ENCODE results near the gene IQCM. TPM values are rescaled to one million over a fixed set of nuclear protein-coding genes. Genes with fewer than 3 reads are reported as not detected.

IQCM gene
- total and polyA plus RNA-seq, 3 donors from 2014 or later, result 6.5 to 10.7 (median 7.4) TPM

GRCh38 chr4:149825336-149825735, 9.7 kb upstream of the IQCM start:
- Histone ChIP-seq H3K27me3 (no peaks in the 10 kb centered on the region), H3K36me3 (ENCODE audit: low read depth, missing control alignments) (no peaks in the 10 kb centered on the region), H3K9me3 (no peaks in the 10 kb centered on the region), H3K4me3 (no peak overlapping the region), H3K27ac (no peak overlapping the region), H3K4me1 (no peaks in the 10 kb centered on the region)
- DNase-seq, result no peak
- intact Hi-C loops (cut with DNase I; ENCODE audit: low total_unique reads), result no loop called here
- WGBS, 2 donors, result 69 to 71% methylated on average over 2 of the region's 2 CpGs
- no peak for TF ChIP-seq CTCF (IDR thresholded peaks at IDR 0.05)
- TF ChIP-seq POLR2A (IDR thresholded peaks at IDR 0.05), result no peak

- Histone ChIP-seq H3K4me3 (no peak overlapping the region), H3K27ac (no peak overlapping the region), H3K27me3 (no peaks in the 10 kb centered on the region), H3K9me3 (no peaks in the 10 kb centered on the region), H3K4me1 (no peaks in the 10 kb centered on the region), H3K36me3 (ENCODE audit: low read depth, missing control alignments) (no peaks in the 10 kb centered on the region)
- WGBS, 2 donors, result 71 to 74% methylated on average over 4 of the region's 4 CpGs
- DNase-seq, result no peak
- intact Hi-C loops (cut with DNase I; ENCODE audit: low total_unique reads), result no loop called here
- TF ChIP-seq CTCF (IDR thresholded peaks at IDR 0.05) (no peak), POLR2A (IDR thresholded peaks at IDR 0.05) (no peak)
These were observed 8.2 kb upstream of the IQCM start for GRCh38 chr4:149823769-149824221.

- no peaks in the 10 kb centered on the region for H3K36me3 ChIP-seq (ENCODE audit: low read depth, missing control alignments)
- no peaks in the 10 kb centered on the region for H3K4me1 ChIP-seq
- no peak for TF ChIP-seq CTCF (IDR thresholded peaks at IDR 0.05)
- TF ChIP-seq POLR2A (IDR thresholded peaks at IDR 0.05), result no peak
- no peaks in the 10 kb centered on the region for H3K9me3 ChIP-seq
- no peaks in the 10 kb centered on the region for H3K27me3 ChIP-seq
- intact Hi-C loops (cut with DNase I; ENCODE audit: low total_unique reads), result no loop called here
- WGBS, 2 donors, result 54 to 62% methylated on average over 2 of the region's 2 CpGs
- H3K27ac ChIP-seq, result no peak overlapping the region
- no peak overlapping the region for H3K4me3 ChIP-seq
- DNase-seq, result no peak
These were observed 14.2 kb downstream of the IQCM start for GRCh38 chr4:149801416-149801815.

- intact Hi-C loops (cut with DNase I; ENCODE audit: low total_unique reads), result no loop called here
- 75 to 92% methylated on average over 1 of the region's 1 CpG for WGBS, 2 donors
These were observed 16.1 kb downstream of the IQCM start for GRCh38 chr4:149799546-149799945.

More at GRCh38 chr4:149799546-149799945, 16.1 kb downstream of the IQCM start:
- no peak for DNase-seq
- no peaks in the 10 kb centered on the region for H3K36me3 ChIP-seq (ENCODE audit: low read depth, missing control alignments)
- H3K9me3 ChIP-seq, result no peaks in the 10 kb centered on the region
- H3K4me3 ChIP-seq, result no peak overlapping the region
- no peaks in the 10 kb centered on the region for H3K27me3 ChIP-seq
- no peak overlapping the region for H3K27ac ChIP-seq
- H3K4me1 ChIP-seq, result no peaks in the 10 kb centered on the region
- no peak for TF ChIP-seq POLR2A (IDR thresholded peaks at IDR 0.05)
- TF ChIP-seq CTCF (IDR thresholded peaks at IDR 0.05), result no peak
